Esophagus muscularis mucosa (tissue), 4 donors: ENCODE data around the gene RPL28. TPM values are rescaled to one million over a fixed set of nuclear protein-coding genes. Genes with fewer than 3 reads are reported as not detected.
"Not testable (repeated sequence)": the region's sequence is repeated elsewhere in the genome, so short reads cannot be mapped to it uniquely, and the experiment has no call there.

Experiments
- DNase-seq: peaks from one replicate; pipeline ENCODE4 v3.0.0-alpha.2; 2017; ENCODE audit errors: extremely low spot score
- H3K27ac ChIP-seq, 4 donors: fragments of 200-600 bp; sonication (generic); replicated peaks in 1 of 4; 1 replicate in 3 of 4; 2 replicates in 1 of 4; pipeline ENCODE4 v1.5.1; 2016 to 2019; ENCODE audit warnings: mild to moderate bottlenecking in 1 of 4
- H3K27me3 ChIP-seq, 4 donors: fragments of 200-600 bp; sonication (generic); one replicate each; pipeline versions ENCODE4 v1.5.1 to v1.6.0; 2016 to 2019
- H3K36me3 ChIP-seq, 4 donors: fragments of 200-600 bp; sonication (generic); one replicate each; pipeline ENCODE4 v1.5.1; 2016 to 2019
- H3K4me1 ChIP-seq, 4 donors: fragments of 200-600 bp; sonication (generic); one replicate each; pipeline ENCODE4 v1.5.1; 2016 to 2019
- H3K4me3 ChIP-seq, 4 donors: fragments of 200-600 bp; sonication (generic); 1 replicate in 2 of 4; 2 replicates in 2 of 4; pipeline ENCODE4 v1.5.1; 2016 to 2019; ENCODE audit warnings: mild to moderate bottlenecking in 4 of 4, moderate library complexity in 1 of 4
- H3K9me3 ChIP-seq, 4 donors: fragments of 200-600 bp; sonication (generic); 1 replicate in 3 of 4; 2 replicates in 1 of 4; pipeline ENCODE4 v1.5.1; 2016 to 2019
- CTCF ChIP-seq, 3 experiments: fragments of 200-600 bp in 2 of 3; fragments of 450-650 bp in 1 of 3; sonication (generic) in 2 of 3; IDR thresholded peaks; one replicate each; pipeline ENCODE4 v1.5.1; 2017 to 2019; ENCODE audit warnings: antibody characterized with exemption in 3 of 3, mild to moderate bottlenecking in 2 of 3, moderate library complexity in 1 of 3
- EP300 ChIP-seq: sonication (generic); formaldehyde crosslinking; IDR thresholded peaks from one replicate; pipeline ENCODE4 v1.6.1; 2017; ENCODE audit warnings: antibody characterized with exemption
- POLR2A ChIP-seq: fragments of 450-650 bp; IDR thresholded peaks from one replicate; pipeline ENCODE4 v1.6.1; 2017; ENCODE audit warnings: antibody characterized with exemption, moderate library complexity, mild to moderate bottlenecking, low read depth
- POLR2AphosphoS5 ChIP-seq, 2 donors: sonication (generic); formaldehyde crosslinking; IDR thresholded peaks; one replicate each; pipeline ENCODE4 v1.6.1; 2017; ENCODE audit warnings: antibody characterized with exemption in 2 of 2
- WGBS: methylation state at CpG from one replicate; pipeline ENCODE4 v1.1.5; 2018; 5-methylcytosine and 5-hydroxymethylcytosine counted together
- intact Hi-C: fragments of 100-400 bp; cut with DNase I; formaldehyde crosslinking; loops from one replicate; pipeline ENCODE4 v1.15.1; 2023
- total RNA-seq, 4 donors: library from RNA; depleted of rRNA; stranded (reverse); fragments of >200 nt; gene quantifications; one replicate each; pipeline versions ENCODE4 v1.1.0 to v1.2.1, GENCODE V29; 2016

Gene RPL28
- total RNA-seq, 4 donors from 2014 or later: 263 to 419 (median 369) TPM

GRCh38 chr19:55407550-55407799, 21.7 kb downstream of the RPL28 start, which contains the start of gene UBE2S:
UBE2S (minus strand) TSS chr19:55407788; CDS start chr19:55407589, 199 bp downstream.
- intact Hi-C loops, DNase-seq, H3K27me3 ChIP-seq, H3K9me3 ChIP-seq: not testable (repeated sequence)
- WGBS: 0% methylated on average over 1 of the region's 36 CpGs
- Histone ChIP-seq H3K4me1 (peaks cover 14 to 28% (median 25%) of the 10 kb centered on the region in 4 donors), H3K27ac (peak within 1 kb of the TSS; percentile 97 to 99 (median 98)), H3K36me3 (peaks cover 15 to 39% (median 34%) of the 10 kb centered on the region in 4 donors), H3K4me3 (peak within 1 kb of the TSS; percentile 87 to 98 (median 97))
- TF ChIP-seq POLR2A: peak; percentile 71
- TF ChIP-seq POLR2AphosphoS5 (IDR thresholded peaks at IDR 0.05): peak in 1 of 2 donors; percentile 98

- no peaks in the 10 kb centered on the region for H3K27me3 ChIP-seq
- H3K9me3 ChIP-seq: no peaks in the 10 kb centered on the region
- H3K4me1 ChIP-seq: peaks cover 14 to 28% (median 25%) of the 10 kb centered on the region in 4 donors
- intact Hi-C loops: no loop called here
- peak overlapping the region; percentile 87 to 98 (median 97) for H3K4me3 ChIP-seq
- 0% methylated on average over 31 of the region's 72 CpGs for WGBS
- H3K27ac ChIP-seq: peak overlapping the region; percentile 97 to 99 (median 98)
- peak; percentile 100 for DNase-seq
- H3K36me3 ChIP-seq: peaks cover 10 to 34% (median 29%) of the 10 kb centered on the region in 4 donors
- TF ChIP-seq POLR2AphosphoS5 (IDR thresholded peaks at IDR 0.05) (peak in 1 of 2 donors; percentile 92), EP300 (no peak)
Measured at GRCh38 chr19:55407800-55408532, 22.2 kb downstream of the RPL28 start.

GRCh38 chr19:55408533-55408872, 22.8 kb downstream of the RPL28 start:
- no peak for DNase-seq
- Histone ChIP-seq H3K27me3 (no peaks in the 10 kb centered on the region), H3K9me3 (no peaks in the 10 kb centered on the region), H3K36me3 (peaks cover 5 to 29% (median 24%) of the 10 kb centered on the region in 4 donors), H3K4me3 (peak overlapping the region; percentile 87 to 98 (median 97)), H3K27ac (peak overlapping the region; percentile 97 to 99 (median 98)), H3K4me1 (peaks cover 14 to 28% (median 25%) of the 10 kb centered on the region in 4 donors)
- intact Hi-C loops: no loop called here
- no peak for TF ChIP-seq CTCF (IDR thresholded peaks at IDR 0.05)
- no peak for TF ChIP-seq POLR2A
- no peak for TF ChIP-seq POLR2AphosphoS5 (IDR thresholded peaks at IDR 0.05)
- no peak for TF ChIP-seq EP300
- WGBS: 60% methylated on average over 7 of the region's 9 CpGs

GRCh38 chr19:55409179-55409578, 23.4 kb downstream of the RPL28 start:
- Histone ChIP-seq H3K36me3 (peaks cover 0 to 22% (median 17%) of the 10 kb centered on the region in 4 donors), H3K4me1 (peaks cover 14 to 28% (median 25%) of the 10 kb centered on the region in 4 donors), H3K27ac (peak overlapping the region in 2 of 4 donors; percentile 97 to 99)
- H3K9me3 ChIP-seq, intact Hi-C loops, H3K27me3 ChIP-seq, DNase-seq, H3K4me3 ChIP-seq: not testable (repeated sequence)
- WGBS: 96% methylated on average over 8 of the region's 8 CpGs

GRCh38 chr19:55410168-55410567, 24.4 kb downstream of the RPL28 start:
- Histone ChIP-seq H3K36me3 (peaks cover 0 to 12% (median 9%) of the 10 kb centered on the region in 4 donors), H3K4me1 (peaks cover 14 to 28% (median 25%) of the 10 kb centered on the region in 4 donors), H3K27me3 (peaks cover 0 to 9% (median 0%) of the 10 kb centered on the region in 4 donors), H3K4me3 (no peak overlapping the region), H3K9me3 (no peaks in the 10 kb centered on the region), H3K27ac (no peak overlapping the region)
- intact Hi-C loops: loop anchor here (10.0 kb wide), 2 partner anchors 105 to 265 kb away; partner anchors contain the start of gene TNNT1
- 98% methylated on average over 2 of the region's 2 CpGs for WGBS
- TF ChIP-seq CTCF (IDR thresholded peaks at IDR 0.05) (no peak), POLR2A (no peak)
- DNase-seq: no peak

- Histone ChIP-seq H3K9me3 (no peaks in the 10 kb centered on the region), H3K4me1 (no peaks in the 10 kb centered on the region), H3K4me3 (no peak overlapping the region), H3K36me3 (no peaks in the 10 kb centered on the region), H3K27me3 (peaks cover 0 to 59% (median 0%) of the 10 kb centered on the region in 4 donors), H3K27ac (no peak overlapping the region)
- 12% methylated on average over 5 of the region's 7 CpGs for WGBS
- intact Hi-C loops: loop anchor here (10.0 kb wide), 2 partner anchors 113 to 273 kb away; partner anchors contain the start of gene TNNT1
- TF ChIP-seq CTCF (IDR thresholded peaks at IDR 0.05) (peak; percentile 53 to 65 (median 61)), POLR2AphosphoS5 (IDR thresholded peaks at IDR 0.05) (no peak)
- no peak for DNase-seq
Measured at GRCh38 chr19:55418185-55418584, 32.5 kb downstream of the RPL28 start.
